Vagina (tissue), 2 donors: ENCODE data around the gene CCNL1. TPM values are rescaled to one million over a fixed set of nuclear protein-coding genes. Genes with fewer than 3 reads are reported as not detected.
A peak's percentile ranks its signal among the peaks of the same experiment; 100 is the strongest.

Experiments
- DNase-seq, 2 donors: peaks; one replicate each; pipeline ENCODE4 v3.0.0-alpha.2; 2017; ENCODE audit errors: extremely low spot score in 2 of 2
- H3K27ac ChIP-seq: fragments of 200-600 bp; sonication (generic); one replicate; pipeline ENCODE4 v1.5.1; 2019
- H3K27me3 ChIP-seq: fragments of 200-600 bp; sonication (generic); one replicate; pipeline ENCODE4 v1.5.1; 2019
- H3K36me3 ChIP-seq, 2 donors: fragments of 200-600 bp; sonication (generic); one replicate each; pipeline ENCODE4 v1.5.1; 2017 to 2019
- H3K4me1 ChIP-seq: fragments of 200-600 bp; sonication (generic); one replicate; pipeline ENCODE4 v1.5.1; 2019
- H3K4me3 ChIP-seq, 2 donors: fragments of 200-600 bp; sonication (generic); 1 replicate in 1 of 2; 2 replicates in 1 of 2; pipeline ENCODE4 v1.5.1; 2016 to 2019
- H3K9me3 ChIP-seq: fragments of 200-600 bp; sonication (generic); one replicate; pipeline ENCODE4 v1.5.1; 2019
- POLR2A ChIP-seq, 2 donors: fragments of 450-650 bp; IDR thresholded peaks; one replicate each; pipeline ENCODE4 v1.6.1; 2017; ENCODE audit warnings: antibody characterized with exemption in 2 of 2, mild to moderate bottlenecking in 2 of 2, moderate library complexity in 2 of 2
- POLR2AphosphoS5 ChIP-seq, 2 donors: sonication (generic); formaldehyde crosslinking; IDR thresholded peaks; one replicate each; pipeline ENCODE4 v1.9.0; 2017; ENCODE audit warnings: antibody characterized with exemption in 2 of 2, mild to moderate bottlenecking in 2 of 2, low read depth in 1 of 2; ENCODE audit not compliant: insufficient read depth in 1 of 2
- intact Hi-C: fragments of 100-400 bp; cut with DNase I; formaldehyde crosslinking; loops from one replicate; pipeline ENCODE4 v1.15.1; 2023
- total RNA-seq: library from RNA; depleted of rRNA; stranded (reverse); fragments of >200 nt; gene quantifications from one replicate; pipeline ENCODE4 v1.2.3, GENCODE V29; 2016
- TF ChIP-seq, protein P1 (sequence below), 3 experiments: fragments of 450-650 bp in 2 of 3; fragments of 200-600 bp in 1 of 3; sonication (generic) in 1 of 3; IDR thresholded peaks; one replicate each; pipeline ENCODE4 v1.5.1; 2017 to 2019; ENCODE audit warnings: antibody characterized with exemption in 3 of 3, mild to moderate bottlenecking in 2 of 3, moderate library complexity in 2 of 3

The CCNL1 gene
- total RNA-seq, 1 donor from 2014 or later: 269 TPM

DNA sequence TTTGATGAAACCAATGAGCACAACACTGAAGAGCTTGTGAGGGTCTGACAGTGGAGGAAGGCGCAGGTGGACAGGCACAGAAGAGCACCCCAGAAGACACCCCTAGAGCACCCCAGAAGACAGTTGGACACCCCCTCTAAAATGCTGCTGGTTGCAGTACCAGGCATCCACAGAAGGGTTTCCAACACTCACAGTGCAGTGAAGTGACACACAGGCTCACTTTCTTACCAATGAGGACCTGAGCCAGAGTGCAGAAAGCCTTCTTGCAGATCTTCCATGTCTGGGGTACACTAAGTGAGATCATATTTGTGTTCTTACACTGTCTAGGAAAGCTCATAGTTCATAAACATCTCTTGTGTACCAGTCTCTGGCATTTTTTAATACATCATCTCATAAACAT lies 27.6 kb downstream of the CCNL1 start:
- TF ChIP-seq, protein P1, sequence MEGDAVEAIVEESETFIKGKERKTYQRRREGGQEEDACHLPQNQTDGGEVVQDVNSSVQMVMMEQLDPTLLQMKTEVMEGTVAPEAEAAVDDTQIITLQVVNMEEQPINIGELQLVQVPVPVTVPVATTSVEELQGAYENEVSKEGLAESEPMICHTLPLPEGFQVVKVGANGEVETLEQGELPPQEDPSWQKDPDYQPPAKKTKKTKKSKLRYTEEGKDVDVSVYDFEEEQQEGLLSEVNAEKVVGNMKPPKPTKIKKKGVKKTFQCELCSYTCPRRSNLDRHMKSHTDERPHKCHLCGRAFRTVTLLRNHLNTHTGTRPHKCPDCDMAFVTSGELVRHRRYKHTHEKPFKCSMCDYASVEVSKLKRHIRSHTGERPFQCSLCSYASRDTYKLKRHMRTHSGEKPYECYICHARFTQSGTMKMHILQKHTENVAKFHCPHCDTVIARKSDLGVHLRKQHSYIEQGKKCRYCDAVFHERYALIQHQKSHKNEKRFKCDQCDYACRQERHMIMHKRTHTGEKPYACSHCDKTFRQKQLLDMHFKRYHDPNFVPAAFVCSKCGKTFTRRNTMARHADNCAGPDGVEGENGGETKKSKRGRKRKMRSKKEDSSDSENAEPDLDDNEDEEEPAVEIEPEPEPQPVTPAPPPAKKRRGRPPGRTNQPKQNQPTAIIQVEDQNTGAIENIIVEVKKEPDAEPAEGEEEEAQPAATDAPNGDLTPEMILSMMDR (IDR thresholded peaks at IDR 0.05): no peak
- no peak for TF ChIP-seq POLR2A (IDR thresholded peaks at IDR 0.05)
- TF ChIP-seq POLR2AphosphoS5 (IDR thresholded peaks at IDR 0.05; ENCODE audit: insufficient read depth in 1 of 2, low read depth in 1 of 2): no peak
- Histone ChIP-seq H3K27me3 (no peaks in the 10 kb centered on the region), H3K27ac (no peak overlapping the region), H3K9me3 (no peaks in the 10 kb centered on the region), H3K4me1 (peaks cover 50% of the 10 kb centered on the region), H3K36me3 (no peaks in the 10 kb centered on the region), H3K4me3 (no peak overlapping the region)
- intact Hi-C loops: loop anchor here (10.0 kb wide), 2 partner anchors 308 to 578 kb away; partner anchors contain the start of genes LEKR1 and SSR3
- DNase-seq: no peak

DNA sequence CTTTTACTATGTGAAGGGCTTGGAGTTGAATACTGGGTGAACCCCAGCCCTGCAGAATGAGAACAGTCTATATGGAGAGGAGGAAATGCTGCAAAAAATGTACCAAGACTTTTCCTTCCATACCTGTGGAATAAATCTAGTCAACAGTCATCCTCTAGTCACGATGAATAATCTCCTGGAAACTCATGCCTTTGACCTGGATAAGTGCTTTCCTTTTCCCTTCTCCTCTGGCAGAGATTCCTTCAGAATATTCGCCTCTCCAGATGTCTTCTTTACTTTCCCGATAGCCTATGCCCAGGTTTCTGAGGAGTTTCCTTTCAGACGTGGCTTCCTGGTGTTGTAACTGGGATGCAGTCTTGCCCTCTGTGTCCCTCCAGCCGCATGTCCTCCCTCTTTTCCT lies 28.1 kb downstream of the CCNL1 start:
- Histone ChIP-seq H3K9me3 (no peaks in the 10 kb centered on the region), H3K27me3 (no peaks in the 10 kb centered on the region), H3K4me1 (peaks cover 45% of the 10 kb centered on the region), H3K36me3 (no peaks in the 10 kb centered on the region), H3K27ac (no peak overlapping the region), H3K4me3 (no peak overlapping the region)
- intact Hi-C loops: loop anchor here (10.0 kb wide), 2 partner anchors 307 to 577 kb away; partner anchors contain the start of genes LEKR1 and SSR3
- no peak for DNase-seq
- TF ChIP-seq POLR2A (IDR thresholded peaks at IDR 0.05): no peak
- no peak for TF ChIP-seq POLR2AphosphoS5 (IDR thresholded peaks at IDR 0.05; ENCODE audit: insufficient read depth in 1 of 2, low read depth in 1 of 2)
- TF ChIP-seq, protein P1 (IDR thresholded peaks at IDR 0.05): no peak

DNA sequence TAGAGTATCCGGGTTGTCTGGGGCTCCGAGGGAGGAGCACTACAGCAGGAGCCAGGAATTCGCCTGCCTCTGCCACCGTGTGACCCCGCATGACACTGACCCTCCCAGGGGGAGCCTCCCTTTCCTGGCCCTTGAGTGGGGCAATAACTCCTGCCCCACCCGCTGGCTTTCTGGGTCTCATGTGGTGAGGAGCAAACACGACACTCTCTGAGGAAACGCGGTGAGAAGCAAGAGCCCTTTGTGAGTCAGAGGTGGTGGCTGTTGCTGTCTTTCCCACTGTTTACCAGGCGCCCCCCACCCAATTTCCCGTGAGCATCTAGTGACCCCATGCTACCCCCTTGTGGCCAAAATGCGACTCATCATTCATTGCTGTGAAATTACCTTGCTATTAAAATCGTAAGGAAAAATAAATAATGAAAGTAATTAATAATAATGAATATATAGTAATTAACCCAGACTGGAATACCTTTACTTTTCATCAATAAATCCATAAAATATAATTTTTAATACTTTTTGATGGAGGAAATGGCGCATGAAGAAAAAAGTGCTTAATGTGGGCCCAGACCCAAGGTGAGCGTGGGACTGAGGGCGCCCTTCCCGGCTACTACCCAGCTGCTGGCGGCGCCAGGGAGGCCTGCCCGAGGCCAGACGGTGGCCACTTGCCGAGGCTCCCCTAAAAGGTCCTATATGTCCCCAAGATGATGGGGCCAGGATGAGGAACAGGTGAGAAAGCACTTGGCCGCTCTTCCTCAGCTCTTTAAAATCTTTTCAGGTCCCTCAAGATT lies 29.3 kb downstream of the CCNL1 start:
- intact Hi-C loops: loop anchor here (10.0 kb wide), 2 partner anchors 306 to 576 kb away; partner anchors contain the start of genes LEKR1 and SSR3
- Histone ChIP-seq H3K27ac (peak overlapping the region; percentile 67), H3K36me3 (no peaks in the 10 kb centered on the region), H3K4me3 (peak overlapping the region in 1 of 2 donors; percentile 17), H3K27me3 (no peaks in the 10 kb centered on the region), H3K9me3 (no peaks in the 10 kb centered on the region), H3K4me1 (peaks cover 33% of the 10 kb centered on the region)
- DNase-seq: no peak
- TF ChIP-seq POLR2A (IDR thresholded peaks at IDR 0.05) (no peak), POLR2AphosphoS5 (IDR thresholded peaks at IDR 0.05; ENCODE audit: insufficient read depth in 1 of 2, low read depth in 1 of 2) (peak in 1 of 2 donors; percentile 29)
- TF ChIP-seq, protein P1 (IDR thresholded peaks at IDR 0.05): peak in 2 of 3 experiments; percentile 35 to 72

DNA sequence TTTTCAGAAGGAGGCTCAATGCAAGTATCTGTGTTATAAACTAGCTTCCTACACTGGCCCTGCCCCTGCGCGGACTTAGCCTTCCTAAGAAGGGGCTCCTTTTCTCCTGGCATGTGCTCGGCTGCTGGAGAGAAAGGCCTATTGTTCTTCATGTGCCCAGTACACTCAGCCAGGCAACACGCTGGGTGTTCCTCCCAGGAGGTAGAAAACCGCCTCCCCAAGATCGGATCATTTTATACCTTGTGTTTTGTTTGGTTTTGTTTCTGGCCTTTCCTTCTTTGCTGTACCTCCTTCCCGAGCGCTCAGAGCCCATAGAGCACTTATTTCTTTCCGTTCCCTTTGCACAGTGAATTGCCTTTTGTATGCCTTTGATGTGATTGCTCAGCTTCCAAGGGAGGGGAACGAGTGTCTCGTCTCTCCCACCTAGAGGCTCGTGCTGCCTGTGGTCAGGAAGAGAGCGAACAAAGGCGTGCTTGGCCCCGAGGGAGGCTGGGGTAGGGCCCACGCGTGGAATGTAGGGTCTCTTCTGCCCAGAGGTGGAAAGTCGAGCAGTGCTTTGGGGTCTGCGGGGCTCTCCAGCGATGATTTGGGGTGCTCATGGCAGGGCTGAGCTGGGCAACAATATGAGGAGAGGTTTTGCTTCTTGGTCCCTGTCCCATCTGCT lies 30.0 kb downstream of the CCNL1 start:
- Histone ChIP-seq H3K4me1 (peaks cover 33% of the 10 kb centered on the region), H3K9me3 (no peaks in the 10 kb centered on the region), H3K36me3 (no peaks in the 10 kb centered on the region), H3K27ac (peak overlapping the region; percentile 67), H3K4me3 (peak overlapping the region in 1 of 2 donors; percentile 17), H3K27me3 (no peaks in the 10 kb centered on the region)
- no peak for DNase-seq
- intact Hi-C loops: loop anchor here (5.0 to 10.0 kb wide), 3 partner anchors 305 to 575 kb away; partner anchors contain the start of genes LEKR1 and SSR3
- TF ChIP-seq POLR2A (IDR thresholded peaks at IDR 0.05) (no peak), POLR2AphosphoS5 (IDR thresholded peaks at IDR 0.05; ENCODE audit: insufficient read depth in 1 of 2, low read depth in 1 of 2) (no peak)
- TF ChIP-seq, protein P1 (IDR thresholded peaks at IDR 0.05): no peak
